Tracheal epithelial cell (primary cell): ENCODE results near the gene PILRA. TPM values are rescaled to one million over a fixed set of nuclear protein-coding genes. Genes with fewer than 3 reads are reported as not detected.

Source experiments
- total RNA-seq: library from RNA; depleted of rRNA; stranded (reverse); fragments of >200 nt; gene quantifications from 2 replicates; pipeline ENCODE4 v1.2.1, GENCODE V29; 2014

The PILRA gene
- under 0.01 TPM in 1 of 2 replicates, not detected in the other for total RNA-seq

GRCh38 chr7:100373261-100373831, at the start of gene PILRA:
Gene PILRA (plus strand): TSS chr7:100373487. CDS start chr7:100373657, 170 bp downstream.

DNA sequence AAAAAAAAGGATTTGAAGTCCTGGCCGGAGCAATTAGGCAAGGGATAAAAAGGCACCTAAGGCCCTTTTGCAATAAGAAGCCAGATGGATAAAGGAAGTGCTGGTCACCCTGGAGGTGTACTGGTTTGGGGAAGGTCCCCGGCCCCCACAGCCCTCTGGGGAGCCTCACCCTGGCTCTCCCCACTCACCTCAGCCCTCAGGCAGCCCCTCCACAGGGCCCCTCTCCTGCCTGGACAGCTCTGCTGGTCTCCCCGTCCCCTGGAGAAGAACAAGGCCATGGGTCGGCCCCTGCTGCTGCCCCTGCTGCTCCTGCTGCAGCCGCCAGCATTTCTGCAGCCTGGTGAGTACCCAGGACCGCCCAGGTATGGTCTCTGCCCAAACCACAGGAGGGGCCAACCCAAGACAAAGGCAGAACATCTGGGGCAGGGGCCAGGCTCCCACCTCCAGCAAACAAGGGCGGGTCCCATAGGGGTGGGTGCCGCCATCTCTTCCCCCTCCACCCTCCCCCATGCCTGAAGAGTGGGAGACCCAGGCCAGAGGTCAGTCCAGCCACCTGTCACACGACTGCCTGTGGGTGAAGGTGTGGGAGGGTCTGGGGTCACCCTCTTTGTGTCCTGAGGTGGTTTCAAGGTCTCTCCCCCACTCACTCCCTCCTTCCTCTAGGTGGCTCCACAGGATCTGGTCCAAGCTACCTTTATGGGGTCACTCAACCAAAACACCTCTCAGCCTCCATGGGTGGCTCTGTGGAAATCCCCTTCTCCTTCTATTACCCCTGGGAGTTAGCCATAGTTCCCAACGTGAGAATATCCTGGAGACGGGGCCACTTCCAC, 15.0 kb upstream of the PILRA start, which contains the start of gene PILRB:
Gene PILRB, plus strand, starts transcription at position 91 of the 830 bp plus-strand sequence. Its CDS starts 186 bp downstream, at position 277.

GRCh38 chr7:100428199-100428966, 55.1 kb downstream of the PILRA start, which contains the start of gene ZCWPW1:
Gene ZCWPW1 (minus strand): TSS chr7:100428703. CDS start chr7:100420649, 8,054 bp downstream.

DNA sequence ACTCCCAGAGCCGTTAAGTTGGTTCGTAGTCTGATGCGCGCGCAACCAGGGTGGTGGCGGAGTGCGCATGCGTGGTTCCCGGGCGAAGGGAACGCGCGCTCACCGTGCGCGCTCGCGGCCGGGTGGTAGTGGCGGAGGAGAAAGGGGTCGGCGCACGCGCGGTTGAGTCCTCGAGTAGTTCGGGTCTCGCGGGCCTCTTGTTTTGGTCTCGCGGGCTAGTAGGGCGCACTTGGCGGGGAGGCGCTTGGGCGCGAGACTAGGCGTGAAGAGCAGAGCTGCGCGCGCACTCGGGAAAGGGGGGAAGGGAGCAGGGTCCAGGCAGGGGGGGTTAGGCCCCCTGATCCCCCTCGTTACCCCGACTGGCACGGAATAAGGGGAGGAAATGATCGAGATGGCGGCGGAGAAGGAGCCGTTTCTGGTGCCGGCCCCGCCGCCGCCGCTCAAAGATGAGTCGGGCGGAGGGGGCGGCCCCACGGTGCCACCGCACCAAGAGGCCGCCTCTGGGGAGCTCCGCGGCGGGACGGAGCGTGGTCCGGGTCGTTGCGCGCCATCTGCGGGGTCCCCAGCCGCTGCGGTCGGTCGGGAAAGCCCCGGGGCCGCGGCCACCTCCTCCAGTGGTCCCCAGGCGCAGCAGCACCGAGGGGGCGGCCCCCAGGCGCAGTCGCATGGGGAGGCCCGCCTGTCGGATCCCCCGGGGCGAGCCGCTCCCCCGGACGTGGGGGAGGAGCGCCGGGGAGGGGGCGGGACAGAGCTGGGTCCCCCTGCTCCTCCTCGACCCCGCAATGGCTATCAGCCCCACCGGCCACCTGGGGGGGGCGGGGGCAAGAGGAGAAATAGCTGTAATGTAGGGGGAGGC, 56.6 kb downstream of the PILRA start, which contains the start of gene MEPCE:
Gene MEPCE, plus strand, starts transcription at position 195 of the 856 bp plus-strand sequence. Its CDS starts 188 bp downstream, at position 383.

Other genes with a start within 250 kb of the PILRA start
- 1.3 and 1.7 TPM in 2 replicates for gene MBLAC1, start 246.5 kb upstream of the PILRA start, total RNA-seq
- 55.4 and 59.5 TPM in 2 replicates for gene LAMTOR4, start 224.6 kb upstream of the PILRA start, total RNA-seq
- gene TRAPPC14, start 214.8 kb upstream of the PILRA start, total RNA-seq, result 3.1 and 4.0 TPM in 2 replicates
- gene GAL3ST4, start 204.9 kb upstream of the PILRA start, total RNA-seq, result 0.43 and 0.72 TPM in 2 replicates
- gene GPC2, start 196.1 kb upstream of the PILRA start, total RNA-seq, result 2.2 and 3.0 TPM in 2 replicates
- gene STAG3, start 195.6 kb upstream of the PILRA start, total RNA-seq, result 0.72 and 1.3 TPM in 2 replicates
- not detected in 2 replicates for gene PVRIG, start 153.5 kb upstream of the PILRA start, total RNA-seq
- not detected in 2 replicates for gene SPDYE3, start 65.8 kb upstream of the PILRA start, total RNA-seq
- 3.2 and 5.8 TPM in 2 replicates for gene PILRB, start 15.4 kb upstream of the PILRA start, total RNA-seq
- 1.4 and 2.8 TPM in 2 replicates for gene ZCWPW1, start 55.2 kb downstream of the PILRA start, total RNA-seq
- gene MEPCE, start 56.3 kb downstream of the PILRA start, total RNA-seq, result 14.9 and 16.6 TPM in 2 replicates
- gene PPP1R35, start 63.0 kb downstream of the PILRA start, total RNA-seq, result 36.6 and 39.2 TPM in 2 replicates
- 0.48 and 0.85 TPM in 2 replicates for gene SPACDR, start 90.8 kb downstream of the PILRA start, total RNA-seq
- 12.4 and 14.9 TPM in 2 replicates for gene TSC22D4, start 105.7 kb downstream of the PILRA start, total RNA-seq
- gene NYAP1, start 110.4 kb downstream of the PILRA start, total RNA-seq, result 0.85 and 1.4 TPM in 2 replicates
- 3.4 and 7.0 TPM in 2 replicates for gene AGFG2, start 165.7 kb downstream of the PILRA start, total RNA-seq
- not detected in 2 replicates for gene SAP25, start 200.4 kb downstream of the PILRA start, total RNA-seq
- gene LRCH4, start 212.6 kb downstream of the PILRA start, total RNA-seq, result 10.9 and 11.6 TPM in 2 replicates
- gene FBXO24, start 212.8 kb downstream of the PILRA start, total RNA-seq, result 0.64 TPM in 1 of 2 replicates, not detected in the other
- gene PCOLCE, start 228.9 kb downstream of the PILRA start, total RNA-seq, result 1.4 TPM in 1 of 2 replicates, not detected in the other
- 3.6 and 3.9 TPM in 2 replicates for gene MOSPD3, start 239.1 kb downstream of the PILRA start, total RNA-seq